ENCODE measurements around the gene CDC25A. TPM values are rescaled to one million over a fixed set of nuclear protein-coding genes. Genes with fewer than 3 reads are reported as not detected.

Gene CDC25A
- total and polyA plus RNA-seq, 2 of the 8 experiments (the other 6 are each of a cell fraction or from before 2014, with no cell fraction given), result 20.7 to 62.1 TPM

GRCh38 chr3:48140336-48140757 is 47.9 kb downstream of the CDC25A start:
- Histone ChIP-seq H3K9ac (replicated peaks in 1 of 4; ENCODE audit: extremely low read depth in 1 of 4, low read depth in 3 of 4, low read length in 3 of 4) (no peak overlapping the region), H3K79me2 (ENCODE audit: control insufficient read depth in 1 of 2, insufficient read depth in 2 of 2, low read length in 2 of 2) (no peaks in the 10 kb centered on the region), H3K56ac (replicated peaks; ENCODE audit: insufficient read length, low read depth, low read length) (no peak overlapping the region), H4K91ac (replicated peaks; ENCODE audit: insufficient read length, low read length) (no peak overlapping the region), H3K27ac (ENCODE audit: low read depth, low read length) (no peak overlapping the region), H3K9me3 (ENCODE audit: insufficient read depth in 2 of 2, low read depth in 1 of 2, low read length in 1 of 2) (no peaks in the 10 kb centered on the region), H3K23me2 (ENCODE audit: low read depth, low read length) (no peaks in the 10 kb centered on the region), H3K36me3 (ENCODE audit: control insufficient read depth in 2 of 4, insufficient read depth in 4 of 4, low read length in 3 of 4) (no peaks in the 10 kb centered on the region), H4K8ac (ENCODE audit: extremely low read depth, insufficient read depth, low read length) (no peak overlapping the region), H2BK120ac (replicated peaks; ENCODE audit: low read depth, low read length) (no peak overlapping the region), H3K4me1 (replicated peaks in 1 of 4; ENCODE audit: control insufficient read depth in 3 of 4, insufficient read depth in 4 of 4, low read length in 3 of 4) (peaks cover 0 to 4% (median 3%) of the 10 kb centered on the region in 4 experiments; a peak in 3 of 7 replicates), H3K4me2 (ENCODE audit: insufficient read depth in 1 of 2, low read depth in 2 of 2, low read length in 2 of 2) (peak overlapping the region in 1 of 2 experiments; percentile 31; a peak in 2 of 4 replicates), H3K4me3 (ENCODE audit: extremely low read depth in 1 of 4, insufficient read depth in 2 of 4, low read depth in 3 of 4, low read length in 4 of 4) (no peak overlapping the region), H3K23ac (ENCODE audit: insufficient read length) (no peak overlapping the region), H3K4ac (replicated peaks; ENCODE audit: insufficient read length, low read depth, low read length) (no peak overlapping the region), H2AK5ac (ENCODE audit: low read depth, low read length) (no peak overlapping the region), H2AFZ (ENCODE audit: low read length) (peak overlapping the region; percentile 96), H4K5ac (ENCODE audit: insufficient read length, low read depth, low read length) (no peak overlapping the region), H2BK5ac (ENCODE audit: low read depth, low read length) (no peak overlapping the region), H3K27me3 (replicated peaks in 1 of 4; ENCODE audit: control insufficient read depth in 3 of 4, extremely low read depth in 1 of 4, insufficient read depth in 3 of 4, low read length in 3 of 4) (no peaks in the 10 kb centered on the region), H3K79me1 (ENCODE audit: low read depth, low read length) (no peaks in the 10 kb centered on the region), H3K18ac (ENCODE audit: extremely low read depth, low read length) (0 out of 2 replicates have a peak overlapping the region, but pooled peaks have one; percentile 41), H3K14ac (ENCODE audit: insufficient read length) (no peak overlapping the region), H2BK15ac (ENCODE audit: low read length) (no peak overlapping the region), H2BK12ac (ENCODE audit: low read depth, low read length) (peak overlapping the region; percentile 35; the same call in 1 of the 2 replicates), H4K20me1 (replicated peaks in 1 of 2; ENCODE audit: control insufficient read depth in 1 of 2, insufficient read depth in 2 of 2, low read length in 2 of 2) (no peaks in the 10 kb centered on the region), H2BK20ac (ENCODE audit: low read length) (no peak overlapping the region)
- WGBS, 2 experiments (ENCODE audit: extremely low coverage in 1 of 2, insufficient coverage in 1 of 2, insufficient read length in 1 of 2, insufficient replicate concordance in 2 of 2, low coverage in 1 of 2, low lambda C conversion rate in 2 of 2, missing lambda C conversion rate in 1 of 2), result 75% methylated on average over 9 of the region's 9 CpGs; no CpG with 5 or more reads in 1 of the 2 experiments
- ChIA-PET POLR2A (ENCODE audit: partially characterized antibody) (interaction anchor here (1.7 kb wide), 2 partner anchors 10 to 51 kb away, joined by 7 read pairs; no protein-coding TSS in a partner anchor), CTCF (ENCODE audit: partially characterized antibody) (interaction anchor here (0.5 to 6.3 kb wide), 8 partner anchors 8 to 106 kb away, joined by 3 to 68 read pairs (median 3); no protein-coding TSS in a partner anchor)
- no peak for FAIRE-seq
- DNase-seq (ENCODE audit: low read depth in 1 of 2, low spot score in 2 of 2), result no peak
- TF ChIP-seq NANOG (IDR thresholded peaks at IDR 0.05; ENCODE audit: insufficient read depth, low read depth, low read length, poor library complexity, severe bottlenecking) (no peak), E2F6 (IDR thresholded peaks at IDR 0.05) (no peak), BCL11A (IDR thresholded peaks at IDR 0.05; ENCODE audit: low read depth in 2 of 2, low read length in 2 of 2) (no peak), RBBP5 (IDR thresholded peaks at IDR 0.05; ENCODE audit: borderline replicate concordance, low read depth, low read length) (no peak), CHD2 (IDR thresholded peaks at IDR 0.05; ENCODE audit: low read length) (no peak), MAX (IDR thresholded peaks at IDR 0.05) (no peak), PHF8 (conservative IDR thresholded peaks at IDR 0.05; ENCODE audit: low read depth, low read length) (no peak), EGR1 (IDR thresholded peaks at IDR 0.05; ENCODE audit: borderline replicate concordance, low read depth, low read length) (no peak), MAFK (IDR thresholded peaks at IDR 0.05; ENCODE audit: low read depth, low read length) (no peak), TEAD4 (IDR thresholded peaks at IDR 0.05; ENCODE audit: low read depth, low read length) (no peak), POLR2AphosphoS5 (IDR thresholded peaks at IDR 0.05; ENCODE audit: low read depth, low read length) (no peak), KDM5A (IDR thresholded peaks at IDR 0.05; ENCODE audit: low read length) (no peak), RXRA (IDR thresholded peaks at IDR 0.05; ENCODE audit: insufficient read depth, low read depth, low read length) (no peak)

Measured in H1 (cell line).